HG03060 (cell line): ENCODE measurements around the gene TCTA.
A peak's percentile ranks its signal among the peaks of the same experiment; 100 is the strongest.
"Not testable (repeated sequence)": the region's sequence is repeated elsewhere in the genome, so short reads cannot be mapped to it uniquely, and the experiment has no call there.

Source experiments
- ATAC-seq: cut with Tn5 transposase; IDR thresholded peaks from one replicate; pipeline ENCODE4 v1.9.1; 2021; ENCODE audit warnings: low read depth, moderate number of reproducible peaks; ENCODE audit not compliant: unreplicated experiment

TCTA gene

GRCh38 chr3:49411968-49412631 is at the start of gene TCTA, which contains the start of gene RHOA:
TSS of gene TCTA (plus strand) at chr3:49412423. CDS start at chr3:49412427, 4 bp downstream.
TSS of gene RHOA (minus strand) at chr3:49411976. CDS start at chr3:49375589, 36,387 bp downstream.
- peak; percentile 68 for ATAC-seq

- ATAC-seq, result no peak
These were observed 49.7 kb upstream of the TCTA start for GRCh38 chr3:49362561-49362960.

GRCh38 chr3:49370585-49371290 is 41.5 kb upstream of the TCTA start:
- ATAC-seq, result no peak

- no peak for ATAC-seq
These were observed 40.3 kb upstream of the TCTA start for GRCh38 chr3:49371946-49372345.

- no peak for ATAC-seq
These were observed 34.7 kb upstream of the TCTA start for GRCh38 chr3:49377483-49377882.

GRCh38 chr3:49378249-49378895 is 33.9 kb upstream of the TCTA start:
- ATAC-seq, result no peak

GRCh38 chr3:49383387-49383786 is 28.8 kb upstream of the TCTA start:
- no peak for ATAC-seq

GRCh38 chr3:49385617-49386016 is 26.6 kb upstream of the TCTA start:
- no peak for ATAC-seq

- ATAC-seq, result no peak
These were observed 26.0 kb upstream of the TCTA start for GRCh38 chr3:49386056-49386756.

GRCh38 chr3:49387721-49388120 is 24.5 kb upstream of the TCTA start:
- no peak for ATAC-seq

- ATAC-seq, result no peak
These were observed 23.9 kb upstream of the TCTA start for GRCh38 chr3:49388289-49388820.

GRCh38 chr3:49389297-49389696 is 22.9 kb upstream of the TCTA start:
- ATAC-seq, result no peak

- not testable (repeated sequence) for ATAC-seq
These were observed 20.9 kb upstream of the TCTA start for GRCh38 chr3:49391310-49391709.

- no peak for ATAC-seq
These were observed 14.8 kb upstream of the TCTA start for GRCh38 chr3:49397470-49397869.

- ATAC-seq, result no peak
These were observed 12.8 kb upstream of the TCTA start for GRCh38 chr3:49399461-49399860.

GRCh38 chr3:49401766-49402165 is 10.5 kb upstream of the TCTA start:
- no peak for ATAC-seq

- ATAC-seq, result no peak
These were observed 8.3 kb upstream of the TCTA start for GRCh38 chr3:49403891-49404290.

GRCh38 chr3:49405570-49405969 is 6.7 kb upstream of the TCTA start:
- ATAC-seq, result not testable (repeated sequence)

GRCh38 chr3:49406571-49407565 is 5.4 kb upstream of the TCTA start:
- ATAC-seq, result no peak
